ENCODE results near the gene TMEM191C.
"Not testable (repeated sequence)": the region's sequence is repeated elsewhere in the genome, so short reads cannot be mapped to it uniquely, and the experiment has no call there.

DNA sequence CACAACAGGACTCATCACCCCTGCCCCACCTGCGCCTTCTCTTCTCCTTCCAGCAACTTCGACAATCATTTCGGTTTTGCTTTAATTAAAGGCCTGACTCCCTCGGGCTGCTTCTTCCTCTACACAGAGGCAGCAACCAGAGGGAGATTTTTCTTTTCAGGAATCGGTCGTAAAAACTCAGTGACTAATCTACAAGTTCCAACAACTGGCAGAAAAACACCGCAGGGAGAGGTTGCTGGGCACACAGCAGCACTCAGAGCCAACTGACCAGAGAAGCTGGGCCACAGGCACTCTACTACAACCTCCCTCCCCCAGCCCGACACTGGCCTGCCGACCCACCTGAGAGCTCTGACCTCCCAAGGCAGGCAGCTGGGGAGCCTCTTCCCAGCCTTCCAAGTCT lies 48.0 kb downstream of the TMEM191C start:
- not testable (repeated sequence) for TF ChIP-seq MXI1 (IDR thresholded peaks at IDR 0.05; ENCODE audit: borderline replicate concordance, low read depth, low read length); CTCF (conservative IDR thresholded peaks at IDR 0.05; ENCODE audit: low read depth, low read length); ELK1 (IDR thresholded peaks at IDR 0.05; ENCODE audit: borderline replicate concordance, low read depth, low read length); RFX5 (IDR thresholded peaks at IDR 0.05; ENCODE audit: low read depth, low read length); POLR2A (IDR thresholded peaks at IDR 0.05; ENCODE audit: low read depth, low read length); FOS (IDR thresholded peaks at IDR 0.05; ENCODE audit: low read depth, low read length); CHD1 (IDR thresholded peaks at IDR 0.05; ENCODE audit: low read depth, low read length); USF2 (IDR thresholded peaks at IDR 0.05; ENCODE audit: low read depth, low read length); RAD21 (IDR thresholded peaks at IDR 0.05; ENCODE audit: low read length); MAZ (IDR thresholded peaks at IDR 0.05; ENCODE audit: borderline replicate concordance, low read depth, low read length); BHLHE40 (IDR thresholded peaks at IDR 0.05; ENCODE audit: low read depth, low read length); SMC3 (IDR thresholded peaks at IDR 0.05; ENCODE audit: low read depth, low read length); CEBPB (IDR thresholded peaks at IDR 0.05; ENCODE audit: low read depth, low read length)
